IPS DF 19.7 (cell line): ENCODE data around the gene GLI3.

ENCODE experiments used
- DNase-seq: peaks from one replicate; pipeline ENCODE4 v3.0.0-alpha.2; 2013; ENCODE audit warnings: low read depth, low spot score

GLI3 gene

GRCh38 chr7:42002654-42003053, 234.4 kb downstream of the GLI3 start:
- no peak for DNase-seq

GRCh38 chr7:41999736-42000283, 237.2 kb downstream of the GLI3 start:
- DNase-seq = no peak

GRCh38 chr7:41998041-41998440, 239.0 kb downstream of the GLI3 start:
- DNase-seq = no peak

- no peak for DNase-seq
These were observed 239.9 kb downstream of the GLI3 start for GRCh38 chr7:41997151-41997550.

GRCh38 chr7:41996381-41997035, 240.5 kb downstream of the GLI3 start:
- no peak for DNase-seq

- DNase-seq = no peak
These were observed 241.3 kb downstream of the GLI3 start for GRCh38 chr7:41995632-41996271.

- DNase-seq = no peak
These were observed 242.3 kb downstream of the GLI3 start for GRCh38 chr7:41994746-41995110.

- no peak for DNase-seq
These were observed 242.8 kb downstream of the GLI3 start for GRCh38 chr7:41994036-41994745.

GRCh38 chr7:41992881-41993867, 243.8 kb downstream of the GLI3 start:
- DNase-seq = no peak

- no peak for DNase-seq
These were observed 252.1 kb downstream of the GLI3 start for GRCh38 chr7:41984888-41985287.

- DNase-seq = no peak
These were observed 255.7 kb downstream of the GLI3 start for GRCh38 chr7:41981046-41982040.

- DNase-seq = no peak
These were observed 257.1 kb downstream of the GLI3 start for GRCh38 chr7:41979834-41980307.

- DNase-seq = no peak
These were observed 258.2 kb downstream of the GLI3 start for GRCh38 chr7:41978858-41979257.

- no peak for DNase-seq
These were observed 259.3 kb downstream of the GLI3 start for GRCh38 chr7:41977661-41978060.

- peak; percentile 33 for DNase-seq
These were observed 259.8 kb downstream of the GLI3 start for GRCh38 chr7:41977151-41977651.

- DNase-seq = no peak
These were observed 260.6 kb downstream of the GLI3 start for GRCh38 chr7:41976411-41976810.

GRCh38 chr7:41975849-41976248, 261.2 kb downstream of the GLI3 start:
- no peak for DNase-seq

- no peak for DNase-seq
These were observed 262.0 kb downstream of the GLI3 start for GRCh38 chr7:41974870-41975557.

- no peak for DNase-seq
These were observed 263.7 kb downstream of the GLI3 start for GRCh38 chr7:41973202-41973730.
